ENCODE measurements around the gene RBM38.

DNA sequence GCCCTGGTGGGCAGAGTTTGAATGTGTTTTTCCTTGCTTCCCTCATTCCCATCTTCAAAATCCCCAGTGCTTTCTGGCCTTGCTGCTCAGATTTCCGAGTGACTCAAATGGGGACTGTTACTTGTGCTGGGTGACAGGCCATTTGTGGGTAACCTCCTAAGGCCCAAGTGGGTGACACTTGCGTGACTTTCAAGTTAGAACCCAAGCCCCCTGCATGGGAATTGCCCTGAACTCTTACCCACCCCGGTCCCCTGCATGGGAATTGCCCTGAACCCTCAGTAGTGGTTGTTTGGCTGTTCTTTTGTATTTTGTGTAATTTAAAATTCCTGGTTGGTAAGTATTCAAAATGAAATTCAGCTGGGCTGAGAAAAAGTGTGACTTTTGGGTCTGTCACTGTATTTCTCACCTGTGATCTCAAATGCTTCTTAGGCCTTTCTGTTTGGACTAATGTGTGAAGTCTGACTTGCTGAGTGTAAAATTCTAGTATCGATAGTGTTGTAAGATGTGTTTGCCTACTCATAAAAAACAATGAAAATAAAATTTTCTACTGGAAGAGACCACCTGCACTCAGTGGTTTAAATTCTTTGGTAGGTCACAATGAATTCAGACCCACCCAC is 12.4 kb upstream of the RBM38 start:
- TF ChIP-seq, protein P1, sequence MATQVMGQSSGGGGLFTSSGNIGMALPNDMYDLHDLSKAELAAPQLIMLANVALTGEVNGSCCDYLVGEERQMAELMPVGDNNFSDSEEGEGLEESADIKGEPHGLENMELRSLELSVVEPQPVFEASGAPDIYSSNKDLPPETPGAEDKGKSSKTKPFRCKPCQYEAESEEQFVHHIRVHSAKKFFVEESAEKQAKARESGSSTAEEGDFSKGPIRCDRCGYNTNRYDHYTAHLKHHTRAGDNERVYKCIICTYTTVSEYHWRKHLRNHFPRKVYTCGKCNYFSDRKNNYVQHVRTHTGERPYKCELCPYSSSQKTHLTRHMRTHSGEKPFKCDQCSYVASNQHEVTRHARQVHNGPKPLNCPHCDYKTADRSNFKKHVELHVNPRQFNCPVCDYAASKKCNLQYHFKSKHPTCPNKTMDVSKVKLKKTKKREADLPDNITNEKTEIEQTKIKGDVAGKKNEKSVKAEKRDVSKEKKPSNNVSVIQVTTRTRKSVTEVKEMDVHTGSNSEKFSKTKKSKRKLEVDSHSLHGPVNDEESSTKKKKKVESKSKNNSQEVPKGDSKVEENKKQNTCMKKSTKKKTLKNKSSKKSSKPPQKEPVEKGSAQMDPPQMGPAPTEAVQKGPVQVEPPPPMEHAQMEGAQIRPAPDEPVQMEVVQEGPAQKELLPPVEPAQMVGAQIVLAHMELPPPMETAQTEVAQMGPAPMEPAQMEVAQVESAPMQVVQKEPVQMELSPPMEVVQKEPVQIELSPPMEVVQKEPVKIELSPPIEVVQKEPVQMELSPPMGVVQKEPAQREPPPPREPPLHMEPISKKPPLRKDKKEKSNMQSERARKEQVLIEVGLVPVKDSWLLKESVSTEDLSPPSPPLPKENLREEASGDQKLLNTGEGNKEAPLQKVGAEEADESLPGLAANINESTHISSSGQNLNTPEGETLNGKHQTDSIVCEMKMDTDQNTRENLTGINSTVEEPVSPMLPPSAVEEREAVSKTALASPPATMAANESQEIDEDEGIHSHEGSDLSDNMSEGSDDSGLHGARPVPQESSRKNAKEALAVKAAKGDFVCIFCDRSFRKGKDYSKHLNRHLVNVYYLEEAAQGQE (IDR thresholded peaks at IDR 0.05): no peak
- TF ChIP-seq CHD2 (IDR thresholded peaks at IDR 0.05; ENCODE audit: low read length, partially characterized antibody) (no peak), HDAC2 (IDR thresholded peaks at IDR 0.05) (no peak), MAFK (IDR thresholded peaks at IDR 0.05; ENCODE audit: partially characterized antibody) (no peak), FOSL2 (IDR thresholded peaks at IDR 0.05) (no peak), FOSL2 (CRISPR knock-in tag; IDR thresholded peaks at IDR 0.05) (no peak), SREBF2 (IDR thresholded peaks at IDR 0.05) (no peak), ESRRA (IDR thresholded peaks at IDR 0.05; ENCODE audit: borderline replicate concordance, low read length) (no peak), POLR2A (IDR thresholded peaks at IDR 0.05; ENCODE audit: low read length) (no peak), EP300 (IDR thresholded peaks at IDR 0.05) (no peak), KDM1A (IDR thresholded peaks at IDR 0.05; ENCODE audit: low read depth) (no peak)
- TF ChIP-seq, protein P2, sequence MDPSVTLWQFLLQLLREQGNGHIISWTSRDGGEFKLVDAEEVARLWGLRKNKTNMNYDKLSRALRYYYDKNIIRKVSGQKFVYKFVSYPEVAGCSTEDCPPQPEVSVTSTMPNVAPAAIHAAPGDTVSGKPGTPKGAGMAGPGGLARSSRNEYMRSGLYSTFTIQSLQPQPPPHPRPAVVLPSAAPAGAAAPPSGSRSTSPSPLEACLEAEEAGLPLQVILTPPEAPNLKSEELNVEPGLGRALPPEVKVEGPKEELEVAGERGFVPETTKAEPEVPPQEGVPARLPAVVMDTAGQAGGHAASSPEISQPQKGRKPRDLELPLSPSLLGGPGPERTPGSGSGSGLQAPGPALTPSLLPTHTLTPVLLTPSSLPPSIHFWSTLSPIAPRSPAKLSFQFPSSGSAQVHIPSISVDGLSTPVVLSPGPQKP (IDR thresholded peaks at IDR 0.05; ENCODE audit: low read depth, low read length): no peak
- TF ChIP-seq, protein P3, sequence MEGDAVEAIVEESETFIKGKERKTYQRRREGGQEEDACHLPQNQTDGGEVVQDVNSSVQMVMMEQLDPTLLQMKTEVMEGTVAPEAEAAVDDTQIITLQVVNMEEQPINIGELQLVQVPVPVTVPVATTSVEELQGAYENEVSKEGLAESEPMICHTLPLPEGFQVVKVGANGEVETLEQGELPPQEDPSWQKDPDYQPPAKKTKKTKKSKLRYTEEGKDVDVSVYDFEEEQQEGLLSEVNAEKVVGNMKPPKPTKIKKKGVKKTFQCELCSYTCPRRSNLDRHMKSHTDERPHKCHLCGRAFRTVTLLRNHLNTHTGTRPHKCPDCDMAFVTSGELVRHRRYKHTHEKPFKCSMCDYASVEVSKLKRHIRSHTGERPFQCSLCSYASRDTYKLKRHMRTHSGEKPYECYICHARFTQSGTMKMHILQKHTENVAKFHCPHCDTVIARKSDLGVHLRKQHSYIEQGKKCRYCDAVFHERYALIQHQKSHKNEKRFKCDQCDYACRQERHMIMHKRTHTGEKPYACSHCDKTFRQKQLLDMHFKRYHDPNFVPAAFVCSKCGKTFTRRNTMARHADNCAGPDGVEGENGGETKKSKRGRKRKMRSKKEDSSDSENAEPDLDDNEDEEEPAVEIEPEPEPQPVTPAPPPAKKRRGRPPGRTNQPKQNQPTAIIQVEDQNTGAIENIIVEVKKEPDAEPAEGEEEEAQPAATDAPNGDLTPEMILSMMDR (IDR thresholded peaks at IDR 0.05): no peak
- TF ChIP-seq, protein P4, sequence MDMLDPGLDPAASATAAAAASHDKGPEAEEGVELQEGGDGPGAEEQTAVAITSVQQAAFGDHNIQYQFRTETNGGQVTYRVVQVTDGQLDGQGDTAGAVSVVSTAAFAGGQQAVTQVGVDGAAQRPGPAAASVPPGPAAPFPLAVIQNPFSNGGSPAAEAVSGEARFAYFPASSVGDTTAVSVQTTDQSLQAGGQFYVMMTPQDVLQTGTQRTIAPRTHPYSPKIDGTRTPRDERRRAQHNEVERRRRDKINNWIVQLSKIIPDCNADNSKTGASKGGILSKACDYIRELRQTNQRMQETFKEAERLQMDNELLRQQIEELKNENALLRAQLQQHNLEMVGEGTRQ (IDR thresholded peaks at IDR 0.05): no peak
